A673 (cell line): ENCODE measurements around the gene RGS14. TPM values are rescaled to one million over a fixed set of nuclear protein-coding genes. Genes with fewer than 3 reads are reported as not detected.

Experiments
- BruUV-seq: library from RNA; stranded (reverse); fragments of 400-500 nt; replicated peaks from 2 replicates; lab custom pipeline; 2021; lab: Mats Ljungman, UMichigan
- CTCF ChIA-PET: fragments of 300-600 bp; sonication (Branson Sonifier 250); formaldehyde crosslinking; loops from one replicate; lab custom pipeline; 2022; ENCODE audit warnings: antibody characterized with exemption; lab: Charles Lee
- POLR2A ChIA-PET: fragments of 300-600 bp; sonication (Branson Sonifier 250); formaldehyde crosslinking; loops from one replicate; lab custom pipeline; 2022; ENCODE audit warnings: antibody characterized with exemption; ENCODE audit not compliant: low non-redundant PET; lab: Charles Lee
- DNase-seq: peaks from one replicate; pipeline ENCODE4 v3.0.0-alpha.2; 2015; ENCODE audit warnings: low spot score
- H3K27ac ChIP-seq: fragments of 200-600 bp; sonication (generic); 2 replicates; pipeline ENCODE4 v1.5.1; 2016; ENCODE audit warnings: mixed run types, low read depth, mild to moderate bottlenecking, mixed read lengths, antibody characterized with exemption, low read length; ENCODE audit not compliant: poor library complexity, severe bottlenecking
- H3K27me3 ChIP-seq: fragments of 200-600 bp; sonication (generic); replicated peaks from 2 replicates; pipeline ENCODE4 v1.6.1; 2017; ENCODE audit warnings: mixed run types, low read depth, mild to moderate bottlenecking, mixed read lengths, antibody characterized with exemption, low read length; ENCODE audit not compliant: insufficient read depth, poor library complexity
- H3K36me3 ChIP-seq: fragments of 200-600 bp; sonication (generic); 2 replicates; pipeline ENCODE4 v1.6.1; 2016; ENCODE audit warnings: mixed run types, mild to moderate bottlenecking, mixed read lengths, antibody characterized with exemption, low read length; ENCODE audit not compliant: insufficient read depth, poor library complexity, severe bottlenecking
- H3K4me1 ChIP-seq: fragments of 200-600 bp; sonication (generic); 2 replicates; pipeline ENCODE4 v1.6.1; 2017; ENCODE audit warnings: mixed run types, mild to moderate bottlenecking, mixed read lengths, antibody characterized with exemption, low read length; ENCODE audit not compliant: insufficient read depth, poor library complexity, severe bottlenecking
- H3K4me3 ChIP-seq: fragments of 200-600 bp; sonication (generic); 2 replicates; pipeline ENCODE4 v1.5.1; 2016; ENCODE audit warnings: low read depth, mixed run types, mild to moderate bottlenecking, mixed read lengths, low read length; ENCODE audit not compliant: poor library complexity, severe bottlenecking
- H3K9me3 ChIP-seq: fragments of 200-600 bp; sonication (generic); 2 replicates; pipeline ENCODE4 v1.6.1; 2016; ENCODE audit warnings: mixed run types, low read depth, mild to moderate bottlenecking, mixed read lengths, antibody characterized with exemption, low read length; ENCODE audit not compliant: poor library complexity, severe bottlenecking
- CTCF ChIP-seq: fragments of 300-800, 200-600 bp; sonication (generic); conservative IDR thresholded peaks from 2 replicates; pipeline ENCODE4 v1.5.1; 2017; ENCODE audit warnings: low read depth, mild to moderate bottlenecking, antibody characterized with exemption, low read length, moderate library complexity, mixed read lengths
- EZH2 ChIP-seq: fragments of 200-600 bp; sonication (generic); IDR thresholded peaks from 2 replicates; pipeline ENCODE4 v1.6.1; 2017; ENCODE audit warnings: borderline replicate concordance, low read depth, mild to moderate bottlenecking, mixed read lengths, antibody characterized with exemption, low read length; ENCODE audit not compliant: poor library complexity, severe bottlenecking
- intact Hi-C: fragments of 100-400 bp; cut with micrococcal nuclease; formaldehyde crosslinking; loops from one replicate; pipeline ENCODE4 v1.10.0; 2022; ENCODE audit not compliant: unreplicated experiment
- total RNA-seq: library from RNA; stranded (reverse); gene quantifications from 2 replicates; pipeline ENCODE4 v1.2.3, GENCODE V29; 2021

RGS14 gene
- total RNA-seq, 1 experiment from 2014 or later, result 3.1 TPM

GRCh38 chr5:177397875-177398390, 40.2 kb downstream of the RGS14 start:
- ChIA-PET CTCF (no interaction called here), POLR2A (no interaction called here)
- Histone ChIP-seq H3K4me1 (peaks cover 7% of the 10 kb centered on the region), H3K27ac (no peak overlapping the region), H3K4me3 (no peak overlapping the region), H3K36me3 (no peaks in the 10 kb centered on the region), H3K9me3 (no peaks in the 10 kb centered on the region), H3K27me3 (peaks cover 33% of the 10 kb centered on the region)
- intact Hi-C loops, result no loop called here
- no TSS peak for BruUV-seq
- TF ChIP-seq EZH2 (no peak), CTCF (no peak)
- no peak for DNase-seq

- intact Hi-C loops, result no loop called here
- POLR2A ChIA-PET, result no interaction called here
- peak; percentile 53 for DNase-seq
Observed at GRCh38 chr5:177399997-177400868, 42.5 kb downstream of the RGS14 start, which contains the start of gene PFN3. PFN3 (minus strand) TSS chr5:177400661; CDS start chr5:177400576, 85 bp downstream.

More at GRCh38 chr5:177399997-177400868, 42.5 kb downstream of the RGS14 start, which contains the start of gene PFN3:
- H3K27me3 ChIP-seq, result peaks cover 44% of the 10 kb centered on the region
- no peak within 1 kb of the TSS for H3K27ac ChIP-seq
- BruUV-seq, result no TSS peak
- H3K9me3 ChIP-seq, result no peaks in the 10 kb centered on the region
- no peaks in the 10 kb centered on the region for H3K36me3 ChIP-seq
- H3K4me1 ChIP-seq, result peaks cover 18% of the 10 kb centered on the region
- TF ChIP-seq CTCF (no peak), EZH2 (no peak)
- no peak within 1 kb of the TSS for H3K4me3 ChIP-seq
- CTCF ChIA-PET, result no interaction called here
